Tibial nerve (tissue), 4 donors: ENCODE measurements around the gene NCAM1. TPM values are rescaled to one million over a fixed set of nuclear protein-coding genes. Genes with fewer than 3 reads are reported as not detected.
A peak's percentile ranks its signal among the peaks of the same experiment; 100 is the strongest.

ENCODE experiments used
- DNase-seq, 2 donors: peaks; one replicate each; pipeline ENCODE4 v3.0.0-alpha.2; 2019; ENCODE audit warnings: low spot score in 2 of 2
- H3K27ac ChIP-seq, 4 donors: fragments of 200-600 bp; sonication (generic) in 3 of 4; one replicate each; pipeline ENCODE4 v1.5.1; 2017 to 2019; ENCODE audit warnings: mild to moderate bottlenecking in 1 of 4
- H3K27me3 ChIP-seq, 2 donors: fragments of 200-600 bp; sonication (generic) in 1 of 2; one replicate each; pipeline versions ENCODE4 v1.5.1 to v1.6.0; 2017 to 2019
- H3K36me3 ChIP-seq, 3 donors: fragments of 200-600 bp; sonication (generic); one replicate each; pipeline ENCODE4 v1.5.1; 2018 to 2019
- H3K4me1 ChIP-seq, 4 donors: fragments of 200-600 bp; sonication (generic) in 3 of 4; one replicate each; pipeline ENCODE4 v1.5.1; 2017 to 2019
- H3K4me3 ChIP-seq, 4 donors: fragments of 200-600 bp; sonication (generic) in 3 of 4; one replicate each; pipeline ENCODE4 v1.5.1; 2017 to 2019; ENCODE audit warnings: mild to moderate bottlenecking in 1 of 4, moderate library complexity in 1 of 4
- H3K9me3 ChIP-seq, 4 donors: fragments of 200-600 bp; sonication (generic) in 3 of 4; one replicate each; pipeline ENCODE4 v1.5.1; 2017 to 2019
- EP300 ChIP-seq, 2 donors: sonication (generic); formaldehyde crosslinking; IDR thresholded peaks; one replicate each; pipeline ENCODE4 v1.6.1; 2017; ENCODE audit warnings: antibody characterized with exemption in 2 of 2, mild to moderate bottlenecking in 1 of 2
- POLR2A ChIP-seq, 2 donors: fragments of 450-650 bp; IDR thresholded peaks; one replicate each; pipeline ENCODE4 v1.6.1; 2017; ENCODE audit warnings: antibody characterized with exemption in 2 of 2, mild to moderate bottlenecking in 2 of 2, moderate library complexity in 2 of 2
- WGBS, 2 donors: methylation state at CpG; one replicate each; pipeline ENCODE4 v1.1.5; 2018; 5-methylcytosine and 5-hydroxymethylcytosine counted together
- total RNA-seq, 4 donors: library from RNA; depleted of rRNA; stranded (reverse); fragments of >200 nt; gene quantifications; one replicate each; pipeline ENCODE4 v1.1.0, GENCODE V29; 2016
- TF ChIP-seq, protein P1 (sequence below), 5 experiments: fragments of 200-600 bp in 3 of 5; fragments of 450-650 bp in 2 of 5; sonication (generic) in 3 of 5; IDR thresholded peaks; one replicate each; pipeline ENCODE4 v1.5.1; 2016 to 2019; ENCODE audit warnings: antibody characterized with exemption in 5 of 5, mild to moderate bottlenecking in 3 of 5, moderate library complexity in 2 of 5

NCAM1 gene
- total RNA-seq, 4 donors from 2014 or later, result 57.3 to 121 (median 76.1) TPM

DNA sequence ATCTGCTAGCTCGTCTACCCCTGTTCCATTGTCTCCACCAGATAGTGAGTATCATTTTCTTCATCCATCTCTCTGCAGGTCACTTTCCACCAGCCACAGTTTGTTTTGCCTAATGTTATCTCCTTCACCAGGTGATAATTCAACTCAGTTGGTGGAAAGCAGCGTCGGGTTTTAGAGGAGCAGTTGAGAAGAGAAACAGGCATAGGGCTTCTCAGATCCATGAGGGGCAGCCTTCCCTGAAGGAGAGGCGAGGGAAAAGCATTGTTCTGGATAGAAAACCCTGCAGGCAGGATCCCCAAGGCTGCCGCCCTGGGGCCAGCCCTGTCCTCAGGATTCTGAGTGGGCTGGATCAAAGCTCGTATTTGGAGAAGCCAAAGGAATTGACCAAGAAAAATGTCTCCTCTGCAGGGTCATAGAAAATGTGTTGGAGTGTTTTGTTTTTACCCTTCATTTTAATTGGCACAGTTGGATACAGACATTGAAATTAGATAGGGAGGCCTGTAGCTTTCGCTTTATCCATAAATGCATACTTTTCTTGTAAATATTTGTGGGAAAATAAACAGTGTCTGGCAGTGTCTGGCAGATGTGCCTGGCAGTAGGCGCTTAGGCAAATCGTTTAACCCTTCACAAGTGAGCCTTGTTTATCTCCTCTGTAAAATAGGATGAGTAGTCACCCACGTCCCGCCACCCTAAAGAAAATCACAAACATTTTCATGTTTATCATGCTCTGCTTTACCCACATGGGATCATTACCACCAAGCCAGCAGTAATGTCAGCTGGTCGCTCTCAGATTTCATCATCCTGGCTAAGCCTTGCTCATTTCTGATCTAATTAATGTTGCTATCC, 279.8 kb downstream of the NCAM1 start:
- no peak for DNase-seq
- Histone ChIP-seq H3K9me3 (no peaks in the 10 kb centered on the region), H3K36me3 (peaks cover 0 to 6% (median 0%) of the 10 kb centered on the region in 3 donors), H3K4me1 (peaks cover 0 to 18% (median 0%) of the 10 kb centered on the region in 4 donors), H3K27ac (no peak overlapping the region), H3K27me3 (no peaks in the 10 kb centered on the region), H3K4me3 (no peak overlapping the region)
- WGBS, 2 donors, result 86 to 87% methylated on average over 12 of the region's 12 CpGs
- TF ChIP-seq, protein P1, sequence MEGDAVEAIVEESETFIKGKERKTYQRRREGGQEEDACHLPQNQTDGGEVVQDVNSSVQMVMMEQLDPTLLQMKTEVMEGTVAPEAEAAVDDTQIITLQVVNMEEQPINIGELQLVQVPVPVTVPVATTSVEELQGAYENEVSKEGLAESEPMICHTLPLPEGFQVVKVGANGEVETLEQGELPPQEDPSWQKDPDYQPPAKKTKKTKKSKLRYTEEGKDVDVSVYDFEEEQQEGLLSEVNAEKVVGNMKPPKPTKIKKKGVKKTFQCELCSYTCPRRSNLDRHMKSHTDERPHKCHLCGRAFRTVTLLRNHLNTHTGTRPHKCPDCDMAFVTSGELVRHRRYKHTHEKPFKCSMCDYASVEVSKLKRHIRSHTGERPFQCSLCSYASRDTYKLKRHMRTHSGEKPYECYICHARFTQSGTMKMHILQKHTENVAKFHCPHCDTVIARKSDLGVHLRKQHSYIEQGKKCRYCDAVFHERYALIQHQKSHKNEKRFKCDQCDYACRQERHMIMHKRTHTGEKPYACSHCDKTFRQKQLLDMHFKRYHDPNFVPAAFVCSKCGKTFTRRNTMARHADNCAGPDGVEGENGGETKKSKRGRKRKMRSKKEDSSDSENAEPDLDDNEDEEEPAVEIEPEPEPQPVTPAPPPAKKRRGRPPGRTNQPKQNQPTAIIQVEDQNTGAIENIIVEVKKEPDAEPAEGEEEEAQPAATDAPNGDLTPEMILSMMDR (IDR thresholded peaks at IDR 0.05), result no peak
- no peak for TF ChIP-seq POLR2A (IDR thresholded peaks at IDR 0.05)
- TF ChIP-seq EP300 (IDR thresholded peaks at IDR 0.05), result no peak

- Histone ChIP-seq H3K27me3 (no peaks in the 10 kb centered on the region), H3K4me3 (no peak overlapping the region), H3K36me3 (peaks cover 0 to 6% (median 0%) of the 10 kb centered on the region in 3 donors), H3K4me1 (peaks cover 0 to 18% (median 0%) of the 10 kb centered on the region in 4 donors), H3K9me3 (no peaks in the 10 kb centered on the region), H3K27ac (peak overlapping the region in 1 of 4 donors; percentile 79)
- no peak for DNase-seq
- TF ChIP-seq EP300 (IDR thresholded peaks at IDR 0.05) (no peak), POLR2A (IDR thresholded peaks at IDR 0.05) (no peak)
- TF ChIP-seq, protein P1 (IDR thresholded peaks at IDR 0.05), result no peak
- 92 to 95% methylated on average over 4 of the region's 4 CpGs for WGBS, 2 donors
These were observed 280.4 kb downstream of the NCAM1 start for GRCh38 chr11:113241636-113242054.

- TF ChIP-seq POLR2A (IDR thresholded peaks at IDR 0.05), result no peak
- TF ChIP-seq, protein P1 (IDR thresholded peaks at IDR 0.05), result no peak
- no peak for TF ChIP-seq EP300 (IDR thresholded peaks at IDR 0.05)
- peaks cover 0 to 6% (median 0%) of the 10 kb centered on the region in 3 donors for H3K36me3 ChIP-seq
- H3K4me1 ChIP-seq, result peaks cover 0 to 18% (median 0%) of the 10 kb centered on the region in 4 donors
- no peaks in the 10 kb centered on the region for H3K9me3 ChIP-seq
- no peaks in the 10 kb centered on the region for H3K27me3 ChIP-seq
- H3K27ac ChIP-seq, result peak overlapping the region in 2 of 4 donors; percentile 42 to 79
- DNase-seq, result no peak
- WGBS, 2 donors, result 97 to 98% methylated on average over 3 of the region's 3 CpGs
- H3K4me3 ChIP-seq, result no peak overlapping the region
These were observed 280.8 kb downstream of the NCAM1 start for GRCh38 chr11:113242060-113242459.

DNA sequence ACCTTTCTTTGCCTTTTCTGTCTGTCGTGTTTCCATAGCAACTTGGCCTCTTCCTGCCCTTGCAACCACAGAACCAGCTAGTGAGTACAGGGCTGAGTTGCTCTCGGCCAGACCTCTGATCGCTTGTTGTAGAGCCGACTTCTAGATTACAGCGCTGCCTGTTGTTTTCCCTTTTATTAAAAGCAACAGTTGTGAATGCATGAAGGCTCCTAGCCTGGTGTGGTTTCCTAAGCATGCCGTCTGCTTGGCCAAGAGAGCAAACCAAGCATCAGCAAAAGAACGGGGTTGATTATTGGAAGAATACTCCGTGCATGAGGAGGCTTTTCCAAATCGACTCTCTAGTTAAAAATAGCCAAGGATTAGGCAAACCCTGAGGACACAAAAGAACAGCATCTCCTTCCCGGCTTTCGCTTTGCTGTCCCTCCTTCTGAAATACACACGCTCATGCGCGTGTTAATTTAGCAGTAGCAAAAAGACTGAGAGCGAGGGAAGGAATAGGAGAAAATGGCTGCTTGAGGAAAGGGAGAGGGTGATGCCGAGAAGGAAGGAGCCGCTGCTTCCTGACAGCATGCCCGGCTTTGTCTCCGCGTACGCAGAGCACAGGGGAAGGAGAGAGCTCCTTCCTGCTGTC, 281.7 kb downstream of the NCAM1 start:
- Histone ChIP-seq H3K4me1 (peaks cover 0 to 18% (median 0%) of the 10 kb centered on the region in 4 donors), H3K36me3 (peaks cover 0 to 9% (median 0%) of the 10 kb centered on the region in 3 donors), H3K27me3 (no peaks in the 10 kb centered on the region), H3K9me3 (no peaks in the 10 kb centered on the region), H3K27ac (peak overlapping the region in 3 of 4 donors; percentile 27 to 79 (median 42)), H3K4me3 (peak overlapping the region; percentile 6 to 35 (median 19))
- DNase-seq, result peak in 1 of 2 donors; percentile 5
- TF ChIP-seq EP300 (IDR thresholded peaks at IDR 0.05) (no peak), POLR2A (IDR thresholded peaks at IDR 0.05) (no peak)
- TF ChIP-seq, protein P1 (IDR thresholded peaks at IDR 0.05), result no peak
- 24 to 40% methylated on average over 21 of the region's 21 CpGs for WGBS, 2 donors
